ENCODE results near the gene IQCE.

- TF ChIP-seq EZH2phosphoT487 (IDR thresholded peaks at IDR 0.05; ENCODE audit: borderline replicate concordance) = no peak
- TF ChIP-seq CTCF (IDR thresholded peaks at IDR 0.05 in 2 of 3, conservative IDR thresholded peaks at IDR 0.05 in 1 of 3; ENCODE audit: borderline replicate concordance in 1 of 3, insufficient read depth in 1 of 3, low read depth in 2 of 3, low read length in 2 of 3) = no peak
- TF ChIP-seq EZH2 (IDR thresholded peaks at IDR 0.05) = no peak
- TF ChIP-seq ZBTB33 (IDR thresholded peaks at IDR 0.05; ENCODE audit: extremely low read depth, insufficient replicate concordance, low read length) = no peak
- TF ChIP-seq POLR2A (IDR thresholded peaks at IDR 0.05; ENCODE audit: borderline replicate concordance, extremely low read depth, insufficient read depth, insufficient read length) = no peak
- TF ChIP-seq SP1 (IDR thresholded peaks at IDR 0.05; ENCODE audit: low read depth) = no peak
- no peak for TF ChIP-seq ZNF274 (IDR thresholded peaks at IDR 0.05; ENCODE audit: low read depth, low read length)
- TF ChIP-seq CEBPB (IDR thresholded peaks at IDR 0.05; ENCODE audit: low read depth) = no peak
Measured at GRCh38 chr7:2611922-2612321, 53.1 kb downstream of the IQCE start.
